Caco-2 (cell line): ENCODE measurements around the gene TSTD2. TPM values are rescaled to one million over a fixed set of nuclear protein-coding genes. Genes with fewer than 3 reads are reported as not detected.
A peak's percentile ranks its signal among the peaks of the same experiment; 100 is the strongest.

Experiments
- BruUV-seq: library from RNA; stranded (reverse); fragments of 400-500 nt; replicated peaks from 2 replicates; lab custom pipeline; 2021; lab: Mats Ljungman, UMichigan
- CTCF ChIA-PET: fragments of 300-600 bp; sonication (Branson Sonifier 250); formaldehyde crosslinking; loops from one replicate; lab custom pipeline; 2022; ENCODE audit warnings: antibody characterized with exemption; lab: Charles Lee
- POLR2A ChIA-PET: fragments of 300-600 bp; sonication (Branson Sonifier 250); formaldehyde crosslinking; loops from one replicate; lab custom pipeline; 2022; ENCODE audit warnings: antibody characterized with exemption; lab: Charles Lee
- DNase-seq, 2 experiments: peaks; one replicate each; pipeline versions ENCODE4 v3.0.0 to v3.0.0-alpha.2; 2020 to 2022
- H3K27me3 ChIP-seq: replicated peaks from 2 replicates; pipeline ENCODE4 v1.6.0; 2011; ENCODE audit warnings: low read length; ENCODE audit not compliant: control insufficient read depth, insufficient read depth
- H3K36me3 ChIP-seq: 2 replicates; pipeline ENCODE4 v1.5.1; 2011; ENCODE audit warnings: low read length; ENCODE audit not compliant: control insufficient read depth, insufficient read depth
- H3K4me1 ChIP-seq: fragments of 250-450 bp; sonication (Bioruptor Pico); 2 replicates; pipeline ENCODE4 v1.5.1; 2020; ENCODE audit warnings: mild to moderate bottlenecking
- H3K4me3 ChIP-seq: 2 replicates; pipeline ENCODE4 v1.5.1; 2011; ENCODE audit warnings: low read depth, mild to moderate bottlenecking, control low read depth, low read length
- H3K9me3 ChIP-seq: fragments of 250-450 bp; sonication (Bioruptor Pico); 2 replicates; pipeline ENCODE4 v1.5.1; 2020; ENCODE audit warnings: mild to moderate bottlenecking, moderate library complexity
- H3K27ac Mint-ChIP-seq: one replicate; pipeline ENCODE4 v1.8.0; 2022; ENCODE audit warnings: mixed read lengths; ENCODE audit not compliant: unreplicated experiment
- H3K27me3 Mint-ChIP-seq: one replicate; pipeline ENCODE4 v1.8.0; 2022; ENCODE audit warnings: mixed read lengths; ENCODE audit not compliant: insufficient read depth, unreplicated experiment
- H3K36me3 Mint-ChIP-seq: one replicate; pipeline ENCODE4 v1.8.0; 2022; ENCODE audit warnings: mild to moderate bottlenecking, mixed read lengths; ENCODE audit not compliant: insufficient read depth, unreplicated experiment
- H3K4me1 Mint-ChIP-seq: one replicate; pipeline ENCODE4 v1.8.0; 2022; ENCODE audit warnings: low read depth, mixed read lengths; ENCODE audit not compliant: unreplicated experiment
- H3K4me3 Mint-ChIP-seq: one replicate; pipeline ENCODE4 v1.8.0; 2022; ENCODE audit warnings: mild to moderate bottlenecking, moderate library complexity, mixed read lengths; ENCODE audit not compliant: unreplicated experiment
- H3K9me3 Mint-ChIP-seq: one replicate; pipeline ENCODE4 v1.8.0; 2022; ENCODE audit warnings: mixed read lengths; ENCODE audit not compliant: unreplicated experiment
- intact Hi-C: fragments of 100-400 bp; cut with micrococcal nuclease; formaldehyde crosslinking; loops from one replicate; pipeline ENCODE4 v1.10.0; 2022; ENCODE audit not compliant: unreplicated experiment
- total RNA-seq: library from RNA; stranded (reverse); gene quantifications from 2 replicates; pipeline ENCODE4 v1.2.3, GENCODE V29; 2022
- TF ChIP-seq, protein P1 (sequence below), 2 experiments: fragments of 200-600 bp in 1 of 2; IDR thresholded peaks; 1 replicate in 1 of 2; 2 replicates in 1 of 2; pipeline versions ENCODE4 v1.5.1 to v1.8.0; 2011 to 2022; ENCODE audit warnings: antibody characterized with exemption in 1 of 2, control low read depth in 1 of 2, inconsistent platforms in 1 of 2, low read depth in 1 of 2, low read length in 1 of 2, mild to moderate bottlenecking in 1 of 2, moderate library complexity in 1 of 2; ENCODE audit not compliant: insufficient read depth in 1 of 2, severe bottlenecking in 1 of 2, unreplicated experiment in 1 of 2

TSTD2 gene
- total RNA-seq, 1 experiment from 2014 or later: 20.7 TPM

DNA sequence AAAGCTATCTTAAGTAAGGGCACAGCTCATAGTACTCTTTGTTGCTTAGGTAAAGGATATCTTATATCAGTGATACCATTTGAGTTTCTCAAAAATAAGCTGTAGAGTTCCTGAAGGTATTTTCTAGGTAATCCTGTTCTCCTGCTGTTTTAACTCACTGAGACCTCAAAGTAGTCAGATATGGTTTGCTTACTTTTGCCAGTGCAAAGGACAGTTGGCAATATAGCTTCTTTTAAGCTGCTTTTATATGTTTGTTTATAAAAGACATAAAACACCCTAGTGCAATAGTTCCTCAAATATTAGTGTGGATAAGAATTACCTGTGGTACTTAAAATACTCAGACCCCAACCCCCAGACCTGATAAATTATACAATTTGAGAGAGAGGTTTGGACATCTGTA is 12.6 kb upstream of the TSTD2 start:
- DNase-seq: no peak
- Mint-ChIP-seq H3K36me3 (peaks cover 51% of the 10 kb centered on the region), H3K9me3 (no peaks in the 10 kb centered on the region), H3K27ac (no peak overlapping the region), H3K4me3 (no peak overlapping the region), H3K4me1 (no peaks in the 10 kb centered on the region), H3K27me3 (no peaks in the 10 kb centered on the region)
- intact Hi-C loops: no loop called here
- H3K4me3 ChIP-seq: no peak overlapping the region
- H3K9me3 ChIP-seq: no peaks in the 10 kb centered on the region
- H3K36me3 ChIP-seq: no peaks in the 10 kb centered on the region
- CTCF ChIA-PET: no interaction called here
- POLR2A ChIA-PET: interaction anchor here (1.6 kb wide), 1 partner anchor 12 kb away, joined by 9 read pairs; the partner anchor contains the start of genes NCBP1 and TSTD2
- H3K4me1 ChIP-seq: no peaks in the 10 kb centered on the region
- TF ChIP-seq, protein P1, sequence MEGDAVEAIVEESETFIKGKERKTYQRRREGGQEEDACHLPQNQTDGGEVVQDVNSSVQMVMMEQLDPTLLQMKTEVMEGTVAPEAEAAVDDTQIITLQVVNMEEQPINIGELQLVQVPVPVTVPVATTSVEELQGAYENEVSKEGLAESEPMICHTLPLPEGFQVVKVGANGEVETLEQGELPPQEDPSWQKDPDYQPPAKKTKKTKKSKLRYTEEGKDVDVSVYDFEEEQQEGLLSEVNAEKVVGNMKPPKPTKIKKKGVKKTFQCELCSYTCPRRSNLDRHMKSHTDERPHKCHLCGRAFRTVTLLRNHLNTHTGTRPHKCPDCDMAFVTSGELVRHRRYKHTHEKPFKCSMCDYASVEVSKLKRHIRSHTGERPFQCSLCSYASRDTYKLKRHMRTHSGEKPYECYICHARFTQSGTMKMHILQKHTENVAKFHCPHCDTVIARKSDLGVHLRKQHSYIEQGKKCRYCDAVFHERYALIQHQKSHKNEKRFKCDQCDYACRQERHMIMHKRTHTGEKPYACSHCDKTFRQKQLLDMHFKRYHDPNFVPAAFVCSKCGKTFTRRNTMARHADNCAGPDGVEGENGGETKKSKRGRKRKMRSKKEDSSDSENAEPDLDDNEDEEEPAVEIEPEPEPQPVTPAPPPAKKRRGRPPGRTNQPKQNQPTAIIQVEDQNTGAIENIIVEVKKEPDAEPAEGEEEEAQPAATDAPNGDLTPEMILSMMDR (IDR thresholded peaks at IDR 0.05; ENCODE audit: insufficient read depth in 1 of 2, low read depth in 1 of 2, low read length in 1 of 2, severe bottlenecking in 1 of 2, unreplicated experiment in 1 of 2): no peak
- BruUV-seq: no TSS peak
- H3K27me3 ChIP-seq: no peaks in the 10 kb centered on the region

DNA sequence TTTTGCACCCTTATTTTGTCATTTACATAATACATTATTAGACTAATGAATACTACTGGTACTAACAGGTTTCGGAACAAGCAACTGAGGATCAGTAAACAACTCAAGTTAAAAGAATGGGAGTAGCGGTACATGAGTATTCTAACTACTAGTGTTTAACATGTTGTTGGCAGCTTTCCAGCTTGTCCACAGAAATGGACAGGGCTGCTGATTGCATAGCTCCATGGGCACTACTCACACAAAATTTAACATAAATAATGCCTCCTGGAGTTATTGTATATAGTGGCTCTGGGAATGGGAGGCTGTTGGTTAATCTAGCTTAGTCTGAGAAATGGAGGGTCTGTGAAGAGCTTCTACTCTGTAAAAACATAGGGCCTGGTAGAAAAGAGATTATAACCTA is 7.2 kb upstream of the TSTD2 start:
- Mint-ChIP-seq H3K9me3 (no peaks in the 10 kb centered on the region), H3K4me3 (no peak overlapping the region), H3K27ac (no peak overlapping the region), H3K27me3 (no peaks in the 10 kb centered on the region), H3K4me1 (peaks cover 9% of the 10 kb centered on the region), H3K36me3 (peaks cover 28% of the 10 kb centered on the region)
- POLR2A ChIA-PET: no interaction called here
- no TSS peak for BruUV-seq
- intact Hi-C loops: no loop called here
- Histone ChIP-seq H3K27me3 (no peaks in the 10 kb centered on the region), H3K36me3 (no peaks in the 10 kb centered on the region), H3K9me3 (no peaks in the 10 kb centered on the region), H3K4me1 (peaks cover 5% of the 10 kb centered on the region), H3K4me3 (no peak overlapping the region)
- DNase-seq: no peak
- TF ChIP-seq, protein P1 (IDR thresholded peaks at IDR 0.05; ENCODE audit: insufficient read depth in 1 of 2, low read depth in 1 of 2, low read length in 1 of 2, severe bottlenecking in 1 of 2, unreplicated experiment in 1 of 2): no peak
- CTCF ChIA-PET: no interaction called here

DNA sequence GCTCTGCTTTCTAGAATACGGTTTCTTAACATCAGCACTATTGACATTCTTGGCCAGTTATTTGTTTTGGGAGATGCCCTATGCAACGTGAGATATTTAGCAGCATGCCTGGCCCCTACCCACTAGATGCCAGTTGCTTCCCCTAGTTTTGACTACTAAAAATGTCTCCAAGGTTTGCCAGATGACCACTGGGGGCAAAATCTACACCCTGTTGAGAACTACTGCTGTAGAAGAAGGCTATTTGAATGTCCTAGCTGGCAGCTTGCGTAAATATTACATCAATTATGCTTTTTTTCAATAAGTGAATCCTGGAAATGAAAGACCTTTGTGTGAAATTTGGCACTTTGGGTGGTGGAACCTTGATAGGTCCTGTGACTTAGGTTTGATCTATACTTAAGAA is 5.5 kb upstream of the TSTD2 start:
- Mint-ChIP-seq H3K27me3 (no peaks in the 10 kb centered on the region), H3K4me1 (peaks cover 9% of the 10 kb centered on the region), H3K9me3 (no peaks in the 10 kb centered on the region), H3K4me3 (no peak overlapping the region), H3K36me3 (peaks cover 26% of the 10 kb centered on the region), H3K27ac (no peak overlapping the region)
- peaks cover 5% of the 10 kb centered on the region for H3K4me1 ChIP-seq
- no peak overlapping the region for H3K4me3 ChIP-seq
- no TSS peak for BruUV-seq
- TF ChIP-seq, protein P1 (IDR thresholded peaks at IDR 0.05; ENCODE audit: insufficient read depth in 1 of 2, low read depth in 1 of 2, low read length in 1 of 2, severe bottlenecking in 1 of 2, unreplicated experiment in 1 of 2): peak in 1 of 2 experiments; percentile 26
- no peaks in the 10 kb centered on the region for H3K9me3 ChIP-seq
- peak in 1 of 2 experiments; percentile 11 for DNase-seq
- CTCF ChIA-PET: no interaction called here
- POLR2A ChIA-PET: no interaction called here
- H3K36me3 ChIP-seq: no peaks in the 10 kb centered on the region
- H3K27me3 ChIP-seq: no peaks in the 10 kb centered on the region
- intact Hi-C loops: no loop called here
